SHP77 (cell line): ENCODE data around the gene GNAI2.
"Not testable (repeated sequence)": the region's sequence is repeated elsewhere in the genome, so short reads cannot be mapped to it uniquely, and the experiment has no call there.

Source experiments
- DNase-seq, 2 experiments: peaks; one replicate each; lab custom pipeline; 2025; lab: John Stamatoyannopoulos, UW

GNAI2 gene

GRCh38 chr3:50278123-50278879, 42.3 kb downstream of the GNAI2 start:
- no peak for DNase-seq

GRCh38 chr3:50278880-50279224, 42.8 kb downstream of the GNAI2 start, which contains the start of gene LSMEM2:
LSMEM2 (plus strand) TSS chr3:50279087; CDS start chr3:50279114, 27 bp downstream.
- DNase-seq: no peak

GRCh38 chr3:50279255-50280016, 43.4 kb downstream of the GNAI2 start:
- DNase-seq: no peak

- DNase-seq: not testable (repeated sequence)
These were observed 48.1 kb downstream of the GNAI2 start for GRCh38 chr3:50284121-50284520.

- DNase-seq: no peak
These were observed 50.6 kb downstream of the GNAI2 start for GRCh38 chr3:50286322-50287227.

- DNase-seq: no peak
These were observed 51.3 kb downstream of the GNAI2 start for GRCh38 chr3:50287262-50287661.

GRCh38 chr3:50288387-50289007, 52.5 kb downstream of the GNAI2 start:
- no peak for DNase-seq

- DNase-seq: no peak
These were observed 53.1 kb downstream of the GNAI2 start for GRCh38 chr3:50289130-50289529.

GRCh38 chr3:50290161-50290641, 54.2 kb downstream of the GNAI2 start:
- no peak for DNase-seq

- peak; percentile 95 to 98 for DNase-seq
These were observed 56.4 kb downstream of the GNAI2 start, which contains the start of gene IFRD2 for GRCh38 chr3:50292159-50293078. IFRD2 (minus strand) TSS chr3:50292429; CDS start chr3:50292274, 155 bp downstream.

GRCh38 chr3:50293079-50293801, 57.2 kb downstream of the GNAI2 start:
- DNase-seq: no peak

GRCh38 chr3:50294089-50294488, 58.1 kb downstream of the GNAI2 start:
- no peak for DNase-seq

GRCh38 chr3:50294492-50295403, 58.7 kb downstream of the GNAI2 start:
- DNase-seq: no peak

- DNase-seq: no peak
These were observed 59.8 kb downstream of the GNAI2 start for GRCh38 chr3:50295553-50296431.

GRCh38 chr3:50296721-50297383, 60.8 kb downstream of the GNAI2 start:
- DNase-seq: no peak

- no peak for DNase-seq
These were observed 61.4 kb downstream of the GNAI2 start for GRCh38 chr3:50297384-50297775.
